ENCODE measurements around the gene MIX23.

The MIX23 gene

DNA sequence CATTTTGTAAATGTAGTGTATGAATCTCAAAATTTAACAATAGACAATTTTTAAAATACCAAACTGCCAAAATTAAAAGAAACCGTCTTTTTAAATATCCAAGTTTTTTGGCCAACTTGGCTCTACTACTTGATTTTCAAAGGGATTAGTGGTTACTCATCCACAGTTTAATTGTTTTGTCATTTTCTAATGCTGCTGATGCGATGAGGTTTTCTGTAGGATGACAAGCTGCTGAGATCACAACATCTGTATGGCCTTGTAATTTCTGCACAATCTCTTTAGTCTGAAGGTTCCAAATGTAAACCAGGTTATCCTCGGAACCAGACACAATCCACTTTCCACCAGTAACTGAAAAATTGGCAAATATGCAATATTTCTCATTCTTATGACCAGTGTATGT is 31.4 kb upstream of the MIX23 start:
- H3K4me1 ChIP-seq (ENCODE audit: control insufficient read depth in 2 of 2, insufficient read depth in 1 of 2, low read depth in 1 of 2, low read length in 2 of 2), result peaks cover 8 to 11% of the 10 kb centered on the region in 2 donors
- no peak overlapping the region for H2AFZ ChIP-seq (ENCODE audit: low read length)
- no peaks in the 10 kb centered on the region for H3K27me3 ChIP-seq (ENCODE audit: control insufficient read depth in 3 of 3, insufficient read depth in 3 of 3, low read depth in 1 of 3, low read length in 3 of 3)
- H3K9ac ChIP-seq (ENCODE audit: low read depth, low read length, poor library complexity), result no peak overlapping the region
- H2BK12ac ChIP-seq (ENCODE audit: low read length), result no peak overlapping the region
- H3K4ac ChIP-seq (ENCODE audit: low read length), result no peak overlapping the region
- peaks cover 4% of the 10 kb centered on the region for H3K79me1 ChIP-seq (ENCODE audit: low read depth, low read length)
- no peak overlapping the region for H3K27ac ChIP-seq (replicated peaks; ENCODE audit: low read length)
- H3K18ac ChIP-seq (ENCODE audit: low read length), result no peak overlapping the region
- DNase-seq (ENCODE audit: low spot score), result no peak
- no peak overlapping the region for H4K91ac ChIP-seq (ENCODE audit: low read depth, low read length, poor library complexity)
- no peak overlapping the region for H2AK5ac ChIP-seq (ENCODE audit: low read depth, low read length)
- H3K4me3 ChIP-seq (ENCODE audit: low read length in 2 of 2), result no peak overlapping the region
- no peak overlapping the region for H2BK5ac ChIP-seq (ENCODE audit: low read length)
- no peaks in the 10 kb centered on the region for H3K9me3 ChIP-seq (replicated peaks in 1 of 2; ENCODE audit: control insufficient read depth in 2 of 2, insufficient read depth in 1 of 2, low read depth in 1 of 2, low read length in 2 of 2)
- WGBS, 2 donors (ENCODE audit: extremely low coverage in 2 of 2, insufficient read length in 2 of 2, insufficient replicate concordance in 1 of 2), result no CpG with 5 or more reads among the region's 3 CpGs
- H2BK120ac ChIP-seq (ENCODE audit: low read depth, low read length), result no peak overlapping the region
- no peak overlapping the region for H4K8ac ChIP-seq (ENCODE audit: low read depth, low read length)
- H2BK15ac ChIP-seq (ENCODE audit: low read length), result no peak overlapping the region
- no peak overlapping the region for H3K14ac ChIP-seq (ENCODE audit: low read length)
- no peak overlapping the region for H3K23ac ChIP-seq (ENCODE audit: low read depth, low read length, poor library complexity)
- peaks cover 0 to 49% of the 10 kb centered on the region in 2 donors for H3K36me3 ChIP-seq (replicated peaks in 1 of 2; ENCODE audit: control insufficient read depth in 2 of 2, insufficient read depth in 2 of 2, low read length in 2 of 2)
- no peak overlapping the region for H3K4me2 ChIP-seq (ENCODE audit: insufficient read depth, low read length, poor library complexity, severe bottlenecking)

- Histone ChIP-seq H2BK12ac (ENCODE audit: low read length) (no peak overlapping the region), H3K9me3 (replicated peaks in 1 of 2; ENCODE audit: control insufficient read depth in 2 of 2, insufficient read depth in 1 of 2, low read depth in 1 of 2, low read length in 2 of 2) (no peaks in the 10 kb centered on the region), H3K4me2 (ENCODE audit: insufficient read depth, low read length, poor library complexity, severe bottlenecking) (no peak overlapping the region), H4K8ac (ENCODE audit: low read depth, low read length) (no peak overlapping the region), H2AK5ac (ENCODE audit: low read depth, low read length) (no peak overlapping the region), H4K91ac (ENCODE audit: low read depth, low read length, poor library complexity) (no peak overlapping the region), H3K79me1 (ENCODE audit: low read depth, low read length) (no peaks in the 10 kb centered on the region), H3K4ac (ENCODE audit: low read length) (no peak overlapping the region), H3K27me3 (ENCODE audit: control insufficient read depth in 3 of 3, insufficient read depth in 3 of 3, low read depth in 1 of 3, low read length in 3 of 3) (no peaks in the 10 kb centered on the region), H2AFZ (ENCODE audit: low read length) (no peak overlapping the region), H3K14ac (ENCODE audit: low read length) (no peak overlapping the region), H2BK5ac (ENCODE audit: low read length) (no peak overlapping the region), H3K9ac (ENCODE audit: low read depth, low read length, poor library complexity) (no peak overlapping the region), H3K27ac (replicated peaks; ENCODE audit: low read length) (no peak overlapping the region), H3K36me3 (replicated peaks in 1 of 2; ENCODE audit: control insufficient read depth in 2 of 2, insufficient read depth in 2 of 2, low read length in 2 of 2) (peaks cover 0 to 65% of the 10 kb centered on the region in 2 donors), H2BK15ac (ENCODE audit: low read length) (no peak overlapping the region), H3K23ac (ENCODE audit: low read depth, low read length, poor library complexity) (no peak overlapping the region), H2BK120ac (ENCODE audit: low read depth, low read length) (no peak overlapping the region), H3K4me1 (ENCODE audit: control insufficient read depth in 2 of 2, insufficient read depth in 1 of 2, low read depth in 1 of 2, low read length in 2 of 2) (peaks cover 6 to 11% of the 10 kb centered on the region in 2 donors), H3K4me3 (ENCODE audit: low read length in 2 of 2) (no peak overlapping the region), H3K18ac (ENCODE audit: low read length) (no peak overlapping the region)
- WGBS, 2 donors (ENCODE audit: extremely low coverage in 2 of 2, insufficient read length in 2 of 2, insufficient replicate concordance in 1 of 2), result no CpG with 5 or more reads among the region's 6 CpGs
- no peak for DNase-seq (ENCODE audit: low spot score)
Observed at GRCh38 chr3:122410639-122411038, 27.6 kb upstream of the MIX23 start.

GRCh38 chr3:122410111-122410510 is 27.1 kb upstream of the MIX23 start:
- Histone ChIP-seq H2BK5ac (ENCODE audit: low read length) (no peak overlapping the region), H2BK12ac (ENCODE audit: low read length) (no peak overlapping the region), H3K9me3 (replicated peaks in 1 of 2; ENCODE audit: control insufficient read depth in 2 of 2, insufficient read depth in 1 of 2, low read depth in 1 of 2, low read length in 2 of 2) (no peaks in the 10 kb centered on the region), H3K27ac (replicated peaks; ENCODE audit: low read length) (no peak overlapping the region), H3K27me3 (ENCODE audit: control insufficient read depth in 3 of 3, insufficient read depth in 3 of 3, low read depth in 1 of 3, low read length in 3 of 3) (no peaks in the 10 kb centered on the region), H3K18ac (ENCODE audit: low read length) (no peak overlapping the region), H4K8ac (ENCODE audit: low read depth, low read length) (no peak overlapping the region), H2BK15ac (ENCODE audit: low read length) (no peak overlapping the region), H2AFZ (ENCODE audit: low read length) (no peak overlapping the region), H3K4ac (ENCODE audit: low read length) (no peak overlapping the region), H3K14ac (ENCODE audit: low read length) (no peak overlapping the region), H3K4me2 (ENCODE audit: insufficient read depth, low read length, poor library complexity, severe bottlenecking) (no peak overlapping the region), H2AK5ac (ENCODE audit: low read depth, low read length) (no peak overlapping the region), H3K36me3 (replicated peaks in 1 of 2; ENCODE audit: control insufficient read depth in 2 of 2, insufficient read depth in 2 of 2, low read length in 2 of 2) (peaks cover 0 to 65% of the 10 kb centered on the region in 2 donors), H3K4me1 (ENCODE audit: control insufficient read depth in 2 of 2, insufficient read depth in 1 of 2, low read depth in 1 of 2, low read length in 2 of 2) (peaks cover 3 to 7% of the 10 kb centered on the region in 2 donors), H3K23ac (ENCODE audit: low read depth, low read length, poor library complexity) (no peak overlapping the region), H4K91ac (ENCODE audit: low read depth, low read length, poor library complexity) (no peak overlapping the region), H3K79me1 (ENCODE audit: low read depth, low read length) (no peaks in the 10 kb centered on the region), H3K9ac (ENCODE audit: low read depth, low read length, poor library complexity) (no peak overlapping the region), H2BK120ac (ENCODE audit: low read depth, low read length) (no peak overlapping the region), H3K4me3 (ENCODE audit: low read length in 2 of 2) (no peak overlapping the region)
- WGBS, 2 donors (ENCODE audit: extremely low coverage in 2 of 2, insufficient read length in 2 of 2, insufficient replicate concordance in 1 of 2), result no CpG with 5 or more reads among the region's 4 CpGs
- DNase-seq (ENCODE audit: low spot score), result no peak

DNA sequence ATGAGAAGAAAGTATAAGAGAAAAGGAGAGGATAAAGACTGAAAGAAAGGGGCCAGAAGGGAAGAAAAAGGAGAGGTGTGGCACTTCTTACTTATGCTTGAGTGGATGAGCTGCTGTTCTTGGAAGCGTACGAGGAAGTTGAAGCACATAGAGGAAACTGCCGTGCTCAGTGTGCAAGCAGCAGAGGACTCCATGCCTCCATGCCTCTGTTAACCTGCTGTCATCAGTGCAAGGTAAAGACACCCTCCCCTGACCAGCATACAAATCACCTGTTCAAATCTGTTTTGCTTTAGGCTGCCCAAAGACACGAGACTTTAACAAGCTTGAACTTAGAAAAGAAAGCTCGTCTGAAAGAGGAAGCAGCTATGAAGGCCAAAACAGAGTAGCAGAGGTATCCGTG is 26.4 kb upstream of the MIX23 start:
- peaks cover 0 to 64% of the 10 kb centered on the region in 2 donors for H3K36me3 ChIP-seq (replicated peaks in 1 of 2; ENCODE audit: control insufficient read depth in 2 of 2, insufficient read depth in 2 of 2, low read length in 2 of 2)
- peaks cover 1 to 3% of the 10 kb centered on the region in 2 donors for H3K4me1 ChIP-seq (ENCODE audit: control insufficient read depth in 2 of 2, insufficient read depth in 1 of 2, low read depth in 1 of 2, low read length in 2 of 2)

More for the DNA sequence above, 26.4 kb upstream of the MIX23 start:
- H2BK12ac ChIP-seq (ENCODE audit: low read length), result no peak overlapping the region
- no peak overlapping the region for H3K27ac ChIP-seq (replicated peaks; ENCODE audit: low read length)
- no peak overlapping the region for H3K23ac ChIP-seq (ENCODE audit: low read depth, low read length, poor library complexity)
- no peak overlapping the region for H3K9ac ChIP-seq (ENCODE audit: low read depth, low read length, poor library complexity)
- no peak overlapping the region for H4K91ac ChIP-seq (ENCODE audit: low read depth, low read length, poor library complexity)
- H2AFZ ChIP-seq (ENCODE audit: low read length), result no peak overlapping the region
- no peak overlapping the region for H2BK15ac ChIP-seq (ENCODE audit: low read length)
- H2BK5ac ChIP-seq (ENCODE audit: low read length), result no peak overlapping the region
- H3K27me3 ChIP-seq (ENCODE audit: control insufficient read depth in 3 of 3, insufficient read depth in 3 of 3, low read depth in 1 of 3, low read length in 3 of 3), result no peaks in the 10 kb centered on the region
- H3K4ac ChIP-seq (ENCODE audit: low read length), result no peak overlapping the region
- H3K9me3 ChIP-seq (replicated peaks in 1 of 2; ENCODE audit: control insufficient read depth in 2 of 2, insufficient read depth in 1 of 2, low read depth in 1 of 2, low read length in 2 of 2), result no peaks in the 10 kb centered on the region
- no CpG with 5 or more reads among the region's 6 CpGs for WGBS, 2 donors (ENCODE audit: extremely low coverage in 2 of 2, insufficient read length in 2 of 2, insufficient replicate concordance in 1 of 2)
- no peaks in the 10 kb centered on the region for H3K79me1 ChIP-seq (ENCODE audit: low read depth, low read length)
- DNase-seq (ENCODE audit: low spot score), result no peak
- H3K4me2 ChIP-seq (ENCODE audit: insufficient read depth, low read length, poor library complexity, severe bottlenecking), result no peak overlapping the region
- no peak overlapping the region for H4K8ac ChIP-seq (ENCODE audit: low read depth, low read length)
- no peak overlapping the region for H3K4me3 ChIP-seq (ENCODE audit: low read length in 2 of 2)
- H2AK5ac ChIP-seq (ENCODE audit: low read depth, low read length), result no peak overlapping the region
- no peak overlapping the region for H3K18ac ChIP-seq (ENCODE audit: low read length)
- no peak overlapping the region for H2BK120ac ChIP-seq (ENCODE audit: low read depth, low read length)
- H3K14ac ChIP-seq (ENCODE audit: low read length), result no peak overlapping the region
